Measurements from ENCODE around the gene BCL10.

Gene BCL10

DNA sequence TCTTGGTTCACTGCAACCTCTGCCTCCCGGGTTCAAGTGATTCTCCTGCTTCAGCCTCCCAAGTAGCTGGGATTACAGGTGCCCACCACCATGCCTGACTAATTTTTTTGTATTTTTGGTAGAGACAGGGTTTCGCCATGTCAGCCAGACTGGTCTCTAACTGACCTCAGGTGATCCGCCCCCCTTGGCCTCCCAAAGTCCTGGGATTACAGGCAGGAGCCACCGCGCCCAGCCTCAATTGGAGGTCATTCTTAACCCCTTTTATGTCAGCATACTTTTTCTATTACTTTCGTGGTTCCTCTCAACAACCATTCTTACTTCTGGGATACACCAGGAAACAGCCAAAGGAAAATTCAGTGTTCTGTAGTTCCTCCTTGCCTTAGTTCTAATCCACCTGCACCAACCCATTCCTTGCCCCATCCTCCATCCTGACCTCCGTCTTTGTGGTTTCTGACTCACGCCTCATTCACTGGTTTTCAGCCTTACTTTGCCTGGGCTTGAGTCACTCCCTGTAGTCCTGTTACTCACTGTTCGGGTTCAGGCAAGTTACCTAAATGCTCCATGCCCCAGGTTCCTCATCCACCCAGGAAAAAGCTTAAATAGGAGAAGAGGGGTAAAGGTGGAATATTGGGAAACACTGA is 12.9 kb upstream of the BCL10 start:
- no peak for DNase-seq (ENCODE audit: extremely low read depth, insufficient read length)
- Histone ChIP-seq H3K36me3 (ENCODE audit: control insufficient read depth, insufficient read depth, low read length) (no peaks in the 10 kb centered on the region), H3K27me3 (replicated peaks; ENCODE audit: control insufficient read depth, insufficient read depth, low read length) (no peaks in the 10 kb centered on the region), H3K4me3 (replicated peaks; ENCODE audit: low read depth, low read length) (no peak overlapping the region)
- TF ChIP-seq, protein P1, sequence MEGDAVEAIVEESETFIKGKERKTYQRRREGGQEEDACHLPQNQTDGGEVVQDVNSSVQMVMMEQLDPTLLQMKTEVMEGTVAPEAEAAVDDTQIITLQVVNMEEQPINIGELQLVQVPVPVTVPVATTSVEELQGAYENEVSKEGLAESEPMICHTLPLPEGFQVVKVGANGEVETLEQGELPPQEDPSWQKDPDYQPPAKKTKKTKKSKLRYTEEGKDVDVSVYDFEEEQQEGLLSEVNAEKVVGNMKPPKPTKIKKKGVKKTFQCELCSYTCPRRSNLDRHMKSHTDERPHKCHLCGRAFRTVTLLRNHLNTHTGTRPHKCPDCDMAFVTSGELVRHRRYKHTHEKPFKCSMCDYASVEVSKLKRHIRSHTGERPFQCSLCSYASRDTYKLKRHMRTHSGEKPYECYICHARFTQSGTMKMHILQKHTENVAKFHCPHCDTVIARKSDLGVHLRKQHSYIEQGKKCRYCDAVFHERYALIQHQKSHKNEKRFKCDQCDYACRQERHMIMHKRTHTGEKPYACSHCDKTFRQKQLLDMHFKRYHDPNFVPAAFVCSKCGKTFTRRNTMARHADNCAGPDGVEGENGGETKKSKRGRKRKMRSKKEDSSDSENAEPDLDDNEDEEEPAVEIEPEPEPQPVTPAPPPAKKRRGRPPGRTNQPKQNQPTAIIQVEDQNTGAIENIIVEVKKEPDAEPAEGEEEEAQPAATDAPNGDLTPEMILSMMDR (IDR thresholded peaks at IDR 0.05; ENCODE audit: insufficient read depth, low read length, poor library complexity, severe bottlenecking), result no peak

DNA sequence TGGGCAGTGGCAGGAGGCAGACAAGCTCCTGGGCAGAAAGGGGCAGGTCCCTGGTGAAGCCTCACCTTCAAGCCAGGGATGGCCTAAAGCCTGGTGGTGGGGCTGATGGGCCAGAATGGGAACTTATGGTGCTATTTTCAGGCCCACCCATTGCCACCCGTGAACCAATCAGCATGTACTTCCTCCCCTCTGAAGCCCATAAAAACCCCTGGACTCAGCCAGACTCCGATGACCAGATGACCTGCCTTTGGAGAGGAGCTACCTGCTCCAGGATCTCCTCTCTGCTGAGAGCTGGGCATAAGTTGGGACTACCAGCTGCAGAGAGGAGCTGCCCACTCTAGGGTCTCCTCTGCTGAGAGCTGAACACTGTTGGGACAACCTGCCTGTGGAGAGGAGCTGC is 7.8 kb upstream of the BCL10 start:
- Histone ChIP-seq H3K27me3 (replicated peaks; ENCODE audit: control insufficient read depth, insufficient read depth, low read length) (no peaks in the 10 kb centered on the region), H3K4me3 (replicated peaks; ENCODE audit: low read depth, low read length) (no peak overlapping the region), H3K36me3 (ENCODE audit: control insufficient read depth, insufficient read depth, low read length) (no peaks in the 10 kb centered on the region)
- DNase-seq (ENCODE audit: extremely low read depth, insufficient read length), result no peak
- TF ChIP-seq, protein P1 (IDR thresholded peaks at IDR 0.05; ENCODE audit: insufficient read depth, low read length, poor library complexity, severe bottlenecking), result no peak

DNA sequence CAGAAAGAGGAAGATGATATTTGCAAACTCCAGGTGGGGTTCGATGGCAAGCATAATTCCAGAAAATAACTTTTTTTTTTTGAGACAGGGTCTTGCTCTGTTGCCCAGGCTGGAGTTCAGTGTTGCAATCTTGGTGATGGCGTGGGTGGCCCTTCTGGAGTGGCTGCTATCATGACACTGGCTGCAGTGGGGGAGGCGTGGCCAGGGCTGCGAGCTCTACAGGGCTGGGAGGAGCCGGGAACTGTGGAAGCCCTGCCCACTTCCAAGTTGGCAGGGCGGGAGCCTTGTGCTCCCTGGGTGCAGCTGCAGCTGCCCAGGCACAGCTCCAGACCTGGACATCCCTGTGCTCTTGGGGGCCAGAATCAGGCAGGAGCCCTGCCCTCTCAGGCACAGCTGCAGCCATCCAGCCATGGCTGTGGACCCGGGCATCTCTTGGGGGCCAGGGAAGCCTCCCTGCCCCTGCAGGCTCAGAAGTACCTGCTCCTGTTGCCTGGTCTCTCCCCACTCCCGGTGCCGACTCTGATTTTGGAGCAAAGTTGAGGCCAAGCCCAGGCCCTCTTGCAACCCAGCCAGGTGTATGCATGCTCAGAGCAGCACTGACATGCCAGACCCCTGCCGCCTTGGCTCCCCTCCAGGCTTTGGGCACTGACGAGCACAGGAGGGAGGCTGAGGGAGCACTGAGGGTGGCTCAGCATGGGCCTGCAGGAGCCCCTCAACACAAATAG is 7.2 kb upstream of the BCL10 start:
- Histone ChIP-seq H3K36me3 (ENCODE audit: control insufficient read depth, insufficient read depth, low read length) (no peaks in the 10 kb centered on the region), H3K4me3 (replicated peaks; ENCODE audit: low read depth, low read length) (no peak overlapping the region), H3K27me3 (replicated peaks; ENCODE audit: control insufficient read depth, insufficient read depth, low read length) (no peaks in the 10 kb centered on the region)
- DNase-seq (ENCODE audit: extremely low read depth, insufficient read length), result no peak
- TF ChIP-seq, protein P1 (IDR thresholded peaks at IDR 0.05; ENCODE audit: insufficient read depth, low read length, poor library complexity, severe bottlenecking), result no peak

DNA sequence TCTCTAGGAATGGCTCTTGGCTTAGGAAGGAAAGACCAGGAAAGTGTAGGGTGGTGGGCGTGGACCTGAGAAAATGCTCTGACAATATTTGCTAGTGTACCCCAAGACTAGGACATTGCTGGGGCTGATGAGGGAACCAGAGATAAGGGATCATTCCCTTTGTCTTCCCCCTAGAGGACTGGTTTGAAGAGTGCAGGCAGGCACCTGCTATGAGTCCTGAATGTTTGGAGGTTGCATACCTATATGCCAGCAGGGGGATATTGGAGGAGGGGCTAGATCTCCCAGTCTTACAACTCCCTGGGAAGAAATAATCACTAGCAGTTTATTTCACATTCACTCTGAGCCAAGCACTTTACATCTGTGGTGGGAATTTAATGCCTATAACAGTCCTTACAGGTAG is 6.0 kb upstream of the BCL10 start:
- H3K27me3 ChIP-seq (replicated peaks; ENCODE audit: control insufficient read depth, insufficient read depth, low read length), result no peaks in the 10 kb centered on the region
- no peak for DNase-seq (ENCODE audit: extremely low read depth, insufficient read length)
- TF ChIP-seq, protein P1 (IDR thresholded peaks at IDR 0.05; ENCODE audit: insufficient read depth, low read length, poor library complexity, severe bottlenecking), result no peak
- H3K4me3 ChIP-seq (replicated peaks; ENCODE audit: low read depth, low read length), result no peak overlapping the region
- H3K36me3 ChIP-seq (ENCODE audit: control insufficient read depth, insufficient read depth, low read length), result no peaks in the 10 kb centered on the region

DNA sequence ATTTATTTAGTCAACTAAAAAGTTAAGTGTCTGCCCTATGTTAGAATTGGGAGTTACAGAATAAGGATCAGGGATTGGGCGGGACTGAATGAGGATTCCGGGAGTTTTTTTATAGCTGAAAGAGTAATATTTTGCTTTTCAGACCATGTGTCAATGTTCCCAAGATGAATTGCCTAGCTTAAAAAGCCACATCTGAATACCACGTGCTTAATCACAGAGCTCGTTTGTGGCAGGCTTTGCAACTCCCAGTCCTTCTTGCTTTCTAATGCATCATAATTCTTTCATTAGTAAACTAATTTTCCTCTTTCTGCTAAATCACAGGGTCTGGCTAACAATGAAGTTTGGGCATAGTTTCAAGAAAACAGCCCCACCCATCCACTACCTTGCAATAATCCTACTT is 4.2 kb upstream of the BCL10 start:
- Histone ChIP-seq H3K36me3 (ENCODE audit: control insufficient read depth, insufficient read depth, low read length) (no peaks in the 10 kb centered on the region), H3K27me3 (replicated peaks; ENCODE audit: control insufficient read depth, insufficient read depth, low read length) (no peaks in the 10 kb centered on the region), H3K4me3 (replicated peaks; ENCODE audit: low read depth, low read length) (no peak overlapping the region)
- TF ChIP-seq, protein P1 (IDR thresholded peaks at IDR 0.05; ENCODE audit: insufficient read depth, low read length, poor library complexity, severe bottlenecking), result no peak
- DNase-seq (ENCODE audit: extremely low read depth, insufficient read length), result no peak
